GM04504 (cell line): ENCODE measurements around the gene CFAP157.

Source experiments
- DNase-seq: peaks from one replicate; pipeline ENCODE4 v3.0.0-alpha.2; 2012; ENCODE audit warnings: low read depth

CFAP157 gene

DNA sequence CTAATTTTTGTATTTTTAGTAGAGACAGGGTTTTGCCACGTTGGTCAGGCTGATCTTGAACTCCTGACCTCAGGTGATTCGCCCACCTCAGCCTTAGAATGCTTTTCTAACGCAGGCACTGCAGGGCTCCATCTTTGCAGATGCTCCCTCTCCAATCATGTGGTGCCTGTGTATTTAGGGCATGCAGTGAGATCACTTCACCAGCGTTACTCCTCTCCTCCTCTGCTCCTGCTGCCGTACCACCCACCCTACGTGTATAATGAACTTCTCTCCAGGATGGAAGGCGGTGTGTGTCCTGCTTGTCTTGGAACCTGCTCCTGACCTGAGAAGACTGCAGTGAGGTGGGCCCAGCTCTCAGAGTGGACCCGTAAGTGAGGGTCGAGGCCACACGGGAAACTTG lies 13.6 kb upstream of the CFAP157 start:
- no peak for DNase-seq

DNA sequence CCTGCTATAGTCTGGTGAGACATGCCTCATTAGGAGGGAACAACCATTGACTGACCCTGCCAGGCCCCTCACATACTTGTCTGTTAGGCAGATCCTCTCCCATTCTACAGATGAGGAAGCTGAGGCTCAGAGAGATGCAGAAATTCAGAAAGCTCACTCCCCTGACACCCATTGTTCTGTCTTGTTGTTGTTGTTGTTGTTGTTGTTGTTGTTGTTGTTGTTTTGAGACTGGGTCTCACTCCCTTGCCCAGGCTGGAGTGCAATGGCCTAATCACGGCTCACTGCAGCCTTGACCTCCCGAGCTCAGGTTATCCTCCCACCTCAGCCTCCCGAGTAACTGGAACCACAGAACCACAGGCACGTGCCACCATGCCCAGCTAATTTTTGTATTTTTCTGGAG lies 13.1 kb upstream of the CFAP157 start:
- DNase-seq = no peak

GRCh38 chr9:127694890-127695720 lies 11.7 kb upstream of the CFAP157 start:
- no peak for DNase-seq

- DNase-seq = no peak
Measured at GRCh38 chr9:127697575-127697974, 9.2 kb upstream of the CFAP157 start.

GRCh38 chr9:127698386-127698785 lies 8.4 kb upstream of the CFAP157 start:
- DNase-seq = no peak

- DNase-seq = peak; percentile 96
Measured at GRCh38 chr9:127698985-127699670, 7.7 kb upstream of the CFAP157 start.

- no peak for DNase-seq
Measured at GRCh38 chr9:127700140-127700539, 6.6 kb upstream of the CFAP157 start.

DNA sequence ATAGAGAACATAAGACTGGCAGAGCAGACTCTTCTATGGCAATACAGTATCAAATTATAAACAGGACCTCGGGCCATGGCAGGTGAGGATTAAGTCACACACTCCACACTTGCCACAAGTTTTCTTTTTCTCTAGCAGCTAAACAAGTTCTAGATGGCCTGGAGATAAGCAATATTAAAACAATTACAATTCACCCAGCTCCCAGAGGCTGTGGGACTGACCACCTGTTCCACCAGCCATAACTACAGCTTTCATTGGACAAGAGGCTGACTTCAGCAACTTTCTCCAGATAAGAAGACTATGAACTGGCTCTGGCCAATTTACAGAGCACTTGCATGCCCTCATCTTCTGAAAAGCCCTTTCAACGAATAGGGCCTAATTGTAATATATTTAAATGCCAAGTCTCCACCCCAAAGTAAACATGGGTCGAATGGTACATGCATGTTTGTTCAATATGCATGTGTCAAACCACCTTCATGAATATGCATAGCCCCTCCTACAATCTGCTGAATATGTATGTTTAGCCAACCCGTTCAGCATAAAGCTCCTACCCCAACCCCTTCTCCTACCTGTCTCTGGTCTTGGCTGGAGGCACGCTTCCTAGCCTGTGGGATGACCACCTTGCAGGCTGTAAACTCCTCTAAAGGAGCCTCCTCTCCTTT lies 6.1 kb upstream of the CFAP157 start:
- DNase-seq = no peak

DNA sequence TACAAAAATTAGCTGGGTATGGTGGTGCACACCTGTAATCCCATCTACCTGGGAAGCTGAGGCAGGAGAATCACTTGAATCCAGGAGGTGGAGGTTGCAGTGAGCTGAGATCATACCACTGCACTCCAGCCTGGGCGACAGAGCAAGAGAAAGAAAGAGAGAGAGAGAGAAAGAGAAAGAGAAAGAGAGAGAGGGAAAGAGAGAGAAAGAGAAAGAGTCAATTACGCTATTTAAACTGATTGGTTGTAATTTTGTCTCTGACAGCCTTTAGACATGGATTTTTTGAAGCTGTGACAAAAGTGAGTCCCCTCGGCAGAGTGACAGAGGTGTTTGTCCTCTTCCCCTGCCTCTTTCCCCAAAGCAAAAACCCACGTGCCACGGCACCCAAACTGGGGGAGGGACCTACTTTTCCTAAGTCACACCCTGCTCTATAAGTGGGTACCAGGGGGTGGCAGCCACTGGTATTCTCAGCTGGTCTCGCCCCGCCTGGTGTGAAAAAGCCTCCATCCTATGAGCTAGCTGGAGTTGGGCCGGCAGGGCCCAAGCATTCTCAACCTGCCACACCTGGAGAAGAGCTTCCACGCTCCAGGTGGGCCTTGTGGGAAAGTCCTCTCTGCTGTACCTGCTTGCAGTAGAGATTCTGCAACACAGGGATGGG lies 3.4 kb upstream of the CFAP157 start:
- no peak for DNase-seq

DNA sequence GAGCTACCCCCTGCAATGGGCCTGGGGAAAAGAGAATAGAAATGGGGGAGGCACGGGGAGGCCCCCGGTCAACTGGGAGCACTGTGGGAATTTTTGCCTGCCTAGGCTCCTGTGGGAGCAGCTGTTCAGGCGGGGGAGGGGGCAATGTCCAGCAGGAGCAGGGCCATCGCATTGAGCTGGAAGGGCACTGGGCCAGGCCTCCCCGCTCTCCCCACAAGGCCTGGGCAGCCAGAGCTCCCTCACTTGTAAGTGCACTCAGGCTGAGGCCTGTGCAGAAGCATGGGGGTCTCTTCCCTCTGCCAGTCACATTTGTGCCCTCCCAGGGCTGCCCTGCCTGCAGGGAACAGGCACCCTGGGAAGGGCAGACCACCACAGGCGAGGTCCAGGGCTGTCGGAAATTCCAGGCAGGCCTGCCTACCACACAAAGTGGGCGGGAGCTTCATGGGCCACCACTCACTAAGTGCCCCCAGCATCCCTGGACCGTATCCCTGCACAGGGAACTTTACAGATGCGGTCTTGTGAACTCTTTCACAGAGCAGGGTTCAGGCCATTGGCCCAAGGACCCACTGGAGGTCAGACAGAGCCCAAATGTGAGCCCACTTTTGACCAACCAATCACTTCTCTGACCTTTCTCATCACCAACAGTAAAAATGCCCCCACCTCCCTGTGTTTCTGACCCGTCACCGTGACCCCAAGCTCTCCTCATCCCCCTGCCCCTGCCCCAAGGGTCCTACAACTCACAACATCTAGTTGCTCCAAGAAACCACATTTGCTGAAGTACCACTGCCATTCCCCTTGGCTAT lies 1.0 kb upstream of the CFAP157 start:
- DNase-seq = no peak

- no peak for DNase-seq
Measured at GRCh38 chr9:127707766-127708165, 978 bp downstream of the CFAP157 start.

- DNase-seq = no peak
Measured at GRCh38 chr9:127708952-127709587, 2.3 kb downstream of the CFAP157 start.

DNA sequence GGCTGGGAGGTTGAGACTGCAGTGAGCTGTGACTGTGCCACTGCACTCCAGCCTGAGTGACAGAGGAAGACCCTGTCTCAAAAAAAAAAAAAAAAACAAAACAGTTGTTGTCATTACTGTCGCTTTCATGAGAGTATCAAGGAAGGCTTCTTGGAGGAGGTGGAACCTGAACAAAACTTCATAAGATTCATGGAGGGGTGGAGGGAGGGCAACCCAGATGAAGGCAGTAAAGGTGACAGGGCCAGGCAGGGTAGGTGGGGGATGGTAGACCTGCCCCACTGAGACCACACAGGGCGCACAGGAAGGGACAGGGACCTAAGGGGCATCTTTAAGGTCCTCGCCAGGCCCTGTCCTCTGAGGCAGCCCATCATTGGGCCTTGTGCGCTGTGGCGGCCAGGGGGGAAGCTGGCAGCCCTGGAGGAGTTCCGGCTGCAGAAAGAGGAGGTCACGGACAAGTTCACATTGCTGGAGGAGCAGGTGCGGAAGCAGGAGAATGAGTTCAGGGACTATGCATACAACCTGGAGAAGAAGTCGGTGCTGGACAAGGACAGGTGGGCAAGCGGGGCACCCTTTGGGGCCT lies 3.5 kb downstream of the CFAP157 start:
- DNase-seq = no peak

- no peak for DNase-seq
Measured at GRCh38 chr9:127711226-127711701, 4.5 kb downstream of the CFAP157 start.

DNA sequence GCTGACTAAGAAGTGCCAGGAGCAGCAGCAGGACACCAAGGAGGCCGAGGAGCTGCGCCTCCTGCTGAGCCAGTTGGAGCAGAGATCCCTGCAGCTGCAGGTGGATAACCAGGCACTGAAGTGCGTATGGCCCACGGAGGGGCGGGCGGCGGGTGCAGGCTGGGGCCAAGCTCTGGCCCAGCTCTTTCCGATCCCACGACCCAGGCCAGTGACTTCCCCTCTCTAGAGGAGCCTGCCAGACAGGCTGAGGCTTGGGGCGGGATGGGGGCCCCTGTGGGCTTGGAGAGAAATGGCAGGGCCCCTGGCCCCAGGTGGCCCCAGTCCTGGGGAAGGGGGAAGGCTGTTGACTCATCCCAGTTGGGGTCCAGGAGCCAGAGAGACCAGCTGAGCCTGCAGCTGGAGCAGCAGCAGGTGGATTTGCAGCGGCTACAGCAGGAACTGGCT lies 5.1 kb downstream of the CFAP157 start:
- no peak for DNase-seq

GRCh38 chr9:127712371-127712770 lies 5.6 kb downstream of the CFAP157 start:
- no peak for DNase-seq

DNA sequence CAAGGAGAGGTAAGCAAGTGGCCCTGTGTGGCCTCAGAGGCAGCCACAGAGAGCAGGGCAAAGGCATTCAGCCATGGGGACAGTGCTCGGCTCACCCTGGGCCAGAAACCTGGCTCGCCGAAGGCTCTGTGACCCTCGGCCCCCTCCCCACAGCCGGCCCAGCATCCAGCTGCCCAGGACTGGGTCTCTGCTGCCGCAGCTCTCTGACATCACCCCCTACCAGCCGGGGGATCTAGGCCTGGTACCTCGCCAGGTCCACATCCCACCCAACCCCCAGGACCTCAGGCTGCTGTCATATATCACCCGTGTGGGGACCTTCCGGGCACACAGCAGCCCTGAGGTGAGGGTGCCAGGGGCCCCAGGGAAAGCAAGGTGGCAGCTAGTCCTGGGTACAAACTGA lies 6.1 kb downstream of the CFAP157 start:
- DNase-seq = no peak

DNA sequence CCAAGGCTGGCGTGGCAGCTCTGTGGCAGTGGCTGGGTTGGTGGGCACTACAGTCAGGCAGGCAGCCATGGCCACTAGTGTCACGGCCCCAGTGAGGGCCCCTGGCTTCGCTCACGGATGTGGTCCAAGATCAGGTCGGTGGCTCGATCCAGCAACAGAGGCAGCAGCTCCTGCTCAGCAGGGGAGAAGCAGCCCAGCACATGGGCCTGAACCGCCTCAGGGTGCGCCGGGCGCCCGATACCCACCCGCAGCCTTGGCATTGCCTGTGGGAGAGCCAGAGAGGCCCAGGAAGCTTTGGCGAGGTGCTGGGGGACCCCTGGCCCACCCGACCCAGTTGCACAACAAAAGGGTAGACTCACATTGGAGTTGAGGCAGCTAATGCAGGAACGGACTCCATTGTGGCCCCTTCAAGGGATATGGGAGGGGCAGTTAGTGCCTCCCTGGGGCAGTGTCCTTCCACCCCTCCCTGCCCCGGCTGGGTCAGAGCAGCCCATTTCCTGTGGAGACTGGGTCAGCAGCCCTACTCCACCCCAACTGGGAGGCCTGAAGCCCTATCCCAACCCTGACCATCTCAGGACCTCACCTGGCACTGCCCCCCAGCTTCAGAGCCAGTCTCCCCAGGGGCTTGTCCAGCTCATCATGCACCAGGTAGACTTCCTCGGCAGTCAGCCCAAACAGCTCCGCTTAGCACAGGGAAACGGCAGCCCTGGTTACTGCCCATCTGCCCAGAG lies 7.4 kb downstream of the CFAP157 start:
- DNase-seq = no peak

DNA sequence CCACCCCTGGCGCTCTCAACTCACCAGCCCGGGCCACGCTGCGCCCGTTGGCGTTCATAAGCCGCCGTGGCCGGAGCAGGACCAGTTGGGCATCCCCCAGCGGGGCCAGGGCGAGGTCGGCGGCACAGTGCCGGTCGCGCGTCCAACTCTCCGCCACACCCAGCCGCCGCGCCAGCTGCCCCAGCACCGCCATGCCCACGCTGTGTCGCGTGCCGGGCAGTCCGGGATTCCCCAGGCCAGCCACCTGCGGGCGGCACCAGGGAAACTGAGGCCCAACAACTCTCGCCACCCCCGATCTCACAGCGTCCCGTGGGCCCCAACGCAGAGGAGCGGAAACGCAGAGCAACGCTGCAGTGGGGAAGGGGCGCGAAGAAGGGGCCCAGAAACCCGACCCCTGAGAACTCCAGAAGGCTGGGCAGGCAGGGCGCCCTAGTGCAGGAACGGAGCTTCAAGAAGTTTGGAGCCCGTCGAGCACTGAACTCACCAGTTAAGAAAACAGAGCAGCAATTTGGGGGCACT lies 8.2 kb downstream of the CFAP157 start:
- no peak for DNase-seq
